ENCODE results near the gene OR6F1. TPM values are rescaled to one million over a fixed set of nuclear protein-coding genes. Genes with fewer than 3 reads are reported as not detected.
"Not testable (repeated sequence)": the region's sequence is repeated elsewhere in the genome, so short reads cannot be mapped to it uniquely, and the experiment has no call there.

OR6F1 gene
- total RNA-seq, 4 donors from 2014 or later = not detected

DNA sequence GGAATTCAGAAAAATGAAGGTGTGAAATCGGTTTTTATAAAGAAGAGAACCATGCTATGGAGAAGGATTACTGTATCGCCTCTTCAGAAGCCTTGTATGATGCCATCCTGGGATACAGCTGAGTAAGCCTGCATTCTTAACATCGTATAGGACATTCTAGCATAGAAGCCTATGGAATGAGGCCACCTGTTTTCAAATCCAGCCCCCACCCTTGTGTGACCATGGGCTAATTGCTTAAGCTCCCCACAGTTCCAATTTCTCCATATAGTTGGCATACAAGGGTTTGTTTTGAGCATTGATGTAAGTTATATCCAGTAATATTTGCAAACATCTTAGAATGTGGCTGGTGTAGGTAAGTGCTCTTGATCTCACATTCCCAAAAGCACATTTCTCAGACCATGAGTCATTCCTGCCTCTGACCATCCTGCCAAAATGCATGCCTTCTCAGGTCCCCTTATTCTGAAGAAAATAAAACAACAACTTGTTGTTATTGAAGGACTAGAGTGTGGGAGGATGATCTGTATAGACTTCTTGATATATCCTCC is 30.0 kb upstream of the OR6F1 start:
- no peaks in the 10 kb centered on the region for H3K36me3 ChIP-seq
- no peak overlapping the region for H3K27ac ChIP-seq
- no peak overlapping the region for H3K4me3 ChIP-seq
- peaks cover 0 to 17% (median 0%) of the 10 kb centered on the region in 4 donors for H3K9me3 ChIP-seq
- TF ChIP-seq POLR2A (IDR thresholded peaks at IDR 0.05) = no peak
- TF ChIP-seq, protein P1, sequence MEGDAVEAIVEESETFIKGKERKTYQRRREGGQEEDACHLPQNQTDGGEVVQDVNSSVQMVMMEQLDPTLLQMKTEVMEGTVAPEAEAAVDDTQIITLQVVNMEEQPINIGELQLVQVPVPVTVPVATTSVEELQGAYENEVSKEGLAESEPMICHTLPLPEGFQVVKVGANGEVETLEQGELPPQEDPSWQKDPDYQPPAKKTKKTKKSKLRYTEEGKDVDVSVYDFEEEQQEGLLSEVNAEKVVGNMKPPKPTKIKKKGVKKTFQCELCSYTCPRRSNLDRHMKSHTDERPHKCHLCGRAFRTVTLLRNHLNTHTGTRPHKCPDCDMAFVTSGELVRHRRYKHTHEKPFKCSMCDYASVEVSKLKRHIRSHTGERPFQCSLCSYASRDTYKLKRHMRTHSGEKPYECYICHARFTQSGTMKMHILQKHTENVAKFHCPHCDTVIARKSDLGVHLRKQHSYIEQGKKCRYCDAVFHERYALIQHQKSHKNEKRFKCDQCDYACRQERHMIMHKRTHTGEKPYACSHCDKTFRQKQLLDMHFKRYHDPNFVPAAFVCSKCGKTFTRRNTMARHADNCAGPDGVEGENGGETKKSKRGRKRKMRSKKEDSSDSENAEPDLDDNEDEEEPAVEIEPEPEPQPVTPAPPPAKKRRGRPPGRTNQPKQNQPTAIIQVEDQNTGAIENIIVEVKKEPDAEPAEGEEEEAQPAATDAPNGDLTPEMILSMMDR (IDR thresholded peaks at IDR 0.05) = no peak
- no peaks in the 10 kb centered on the region for H3K27me3 ChIP-seq
- H3K4me1 ChIP-seq = no peaks in the 10 kb centered on the region
- no peak for DNase-seq

DNA sequence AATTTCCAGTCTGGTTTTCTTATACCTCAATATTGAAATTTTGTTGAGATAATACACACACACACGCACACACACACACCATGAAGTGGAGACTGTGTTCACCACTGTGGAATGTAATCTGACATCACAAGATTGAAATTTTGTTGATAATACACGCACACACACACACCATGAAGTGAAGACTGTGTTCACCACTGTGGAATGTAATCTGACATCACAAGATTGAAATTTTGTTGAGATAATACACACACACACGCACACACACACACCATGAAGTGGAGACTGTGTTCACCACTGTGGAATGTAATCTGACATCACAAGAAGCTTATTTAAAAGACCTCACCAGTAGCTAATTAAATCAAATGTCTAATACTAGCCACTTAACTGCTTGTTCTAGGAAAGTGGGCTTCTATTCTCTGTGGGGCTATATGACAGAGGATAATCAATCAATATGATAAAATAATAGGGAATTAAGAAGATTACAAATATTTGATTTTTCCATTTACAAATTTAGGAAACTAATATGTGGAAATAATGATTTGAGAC is 25.8 kb upstream of the OR6F1 start:
- H3K4me3 ChIP-seq, H3K4me1 ChIP-seq, H3K36me3 ChIP-seq, H3K27ac ChIP-seq, H3K27me3 ChIP-seq, DNase-seq, H3K9me3 ChIP-seq: not testable (repeated sequence)

DNA sequence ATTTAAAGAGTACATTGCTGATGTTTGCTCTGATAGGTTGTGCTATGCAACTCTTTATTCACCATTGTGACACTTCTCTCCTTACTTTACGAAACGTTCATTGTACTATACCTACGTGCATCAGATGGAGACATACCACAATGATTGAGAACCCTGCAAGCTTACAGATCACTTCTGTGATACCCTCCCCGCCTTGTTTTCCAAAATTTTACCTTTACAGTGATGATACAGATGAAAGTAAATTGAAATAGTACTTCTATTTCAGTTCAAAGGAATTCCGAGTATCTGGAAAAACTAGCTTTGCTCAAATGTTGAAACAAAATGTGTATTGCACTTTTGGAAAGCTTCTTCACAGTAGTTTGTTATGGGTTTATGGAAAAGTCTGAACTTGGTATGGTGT is 25.3 kb upstream of the OR6F1 start:
- Histone ChIP-seq H3K4me3 (no peak overlapping the region), H3K27ac (no peak overlapping the region), H3K9me3 (no peaks in the 10 kb centered on the region), H3K36me3 (no peaks in the 10 kb centered on the region), H3K4me1 (no peaks in the 10 kb centered on the region), H3K27me3 (no peaks in the 10 kb centered on the region)
- TF ChIP-seq POLR2A (IDR thresholded peaks at IDR 0.05) = no peak
- TF ChIP-seq, protein P1 (IDR thresholded peaks at IDR 0.05) = no peak
- no peak for DNase-seq

DNA sequence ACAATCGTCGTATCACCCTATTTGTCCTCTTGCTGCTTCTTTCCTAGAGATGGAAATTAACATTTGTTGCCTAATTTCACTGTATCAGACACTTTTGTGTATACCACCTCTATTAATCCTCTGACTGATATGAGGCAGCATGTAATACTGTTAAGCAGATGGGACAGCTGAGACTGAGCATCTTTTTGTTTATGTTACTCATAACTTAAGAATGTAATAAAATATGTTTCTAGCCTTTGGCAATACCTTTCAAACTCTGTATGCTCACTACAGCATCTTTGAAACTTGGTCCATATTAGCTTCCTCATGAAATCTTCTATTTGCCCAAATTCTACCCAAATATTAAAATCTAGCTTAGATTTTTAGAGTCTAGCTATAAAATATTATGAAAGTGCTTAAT is 24.3 kb upstream of the OR6F1 start:
- H3K4me1 ChIP-seq = no peaks in the 10 kb centered on the region
- no peak for TF ChIP-seq POLR2A (IDR thresholded peaks at IDR 0.05)
- TF ChIP-seq, protein P1 (IDR thresholded peaks at IDR 0.05) = no peak
- H3K27me3 ChIP-seq = no peaks in the 10 kb centered on the region
- H3K36me3 ChIP-seq = no peaks in the 10 kb centered on the region
- no peak overlapping the region for H3K4me3 ChIP-seq
- H3K27ac ChIP-seq = no peak overlapping the region
- no peaks in the 10 kb centered on the region for H3K9me3 ChIP-seq
- no peak for DNase-seq

DNA sequence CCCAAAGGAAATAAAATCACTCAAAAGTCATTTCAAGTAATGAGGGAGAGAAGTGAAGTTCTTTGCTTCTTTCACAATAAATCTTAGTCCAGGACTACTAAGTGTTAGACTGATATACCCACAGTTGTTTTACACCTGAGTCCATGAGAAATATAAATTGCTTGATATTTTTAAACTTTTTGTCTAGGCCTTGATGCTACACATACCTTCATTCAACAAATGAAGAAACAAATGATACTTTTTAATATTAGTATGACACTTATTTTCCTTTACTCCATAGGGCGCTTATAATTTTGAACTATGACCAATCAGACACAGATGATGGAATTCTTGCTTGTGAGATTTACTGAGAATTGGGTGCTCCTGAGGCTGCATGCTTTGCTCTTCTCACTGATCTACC is 21.9 kb upstream of the OR6F1 start, which contains the start of gene OR14K1:
OR14K1 (plus strand) TSS at position 301 of the 400 bp plus-strand sequence; CDS start at position 301, 0 bp downstream.
- no peak for DNase-seq
- Histone ChIP-seq H3K27ac (no peak within 1 kb of the TSS), H3K4me3 (no peak within 1 kb of the TSS), H3K36me3 (no peaks in the 10 kb centered on the region), H3K4me1 (no peaks in the 10 kb centered on the region), H3K27me3 (no peaks in the 10 kb centered on the region), H3K9me3 (peaks cover 0 to 2% (median 0%) of the 10 kb centered on the region in 4 donors)
- no peak for TF ChIP-seq POLR2A (IDR thresholded peaks at IDR 0.05)
- TF ChIP-seq, protein P1 (IDR thresholded peaks at IDR 0.05) = no peak

DNA sequence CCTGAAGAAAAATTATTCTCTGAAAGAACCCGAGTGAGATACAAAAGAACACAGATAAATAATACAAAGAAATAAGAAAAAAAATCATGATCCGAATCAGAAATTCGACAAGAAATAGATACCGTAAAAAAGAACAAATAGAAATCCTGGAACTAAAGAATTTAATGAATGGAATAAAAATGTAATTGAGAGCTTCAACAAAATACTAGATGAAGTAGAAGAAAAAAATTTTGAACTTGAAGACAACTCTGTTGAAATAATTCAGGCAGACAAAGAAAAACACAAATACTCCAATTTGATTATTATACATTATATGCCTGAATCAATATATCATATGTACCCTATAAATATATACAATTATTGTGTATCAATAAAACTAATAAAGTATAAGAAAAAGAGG is 4.8 kb upstream of the OR6F1 start:
- H3K4me1 ChIP-seq = no peaks in the 10 kb centered on the region
- TF ChIP-seq, protein P1 (IDR thresholded peaks at IDR 0.05) = no peak
- TF ChIP-seq POLR2A (IDR thresholded peaks at IDR 0.05) = no peak
- no peak overlapping the region for H3K27ac ChIP-seq
- no peaks in the 10 kb centered on the region for H3K27me3 ChIP-seq
- H3K9me3 ChIP-seq = no peaks in the 10 kb centered on the region
- no peaks in the 10 kb centered on the region for H3K36me3 ChIP-seq
- DNase-seq = no peak
- no peak overlapping the region for H3K4me3 ChIP-seq
